Liver (tissue), 9 donors: Measurements from ENCODE around the gene GABRD. TPM values are rescaled to one million over a fixed set of nuclear protein-coding genes. Genes with fewer than 3 reads are reported as not detected.

Experiments
- DNase-seq: peaks from one replicate; pipeline ENCODE4 v3.0.0-alpha.2; 2017; ENCODE audit warnings: low spot score
- H3K27ac ChIP-seq, 2 donors: one replicate each; pipeline ENCODE4 v1.7.0; 2013; ENCODE audit warnings: inconsistent platforms in 2 of 2, low read length in 2 of 2, control low read depth in 1 of 2, low read depth in 1 of 2, mild to moderate bottlenecking in 1 of 2
- H3K27me3 ChIP-seq, 4 donors: one replicate each; pipeline versions ENCODE4 v1.6.1 to v1.7.0; 2013; ENCODE audit warnings: low read length in 3 of 4, inconsistent platforms in 1 of 4, mild to moderate bottlenecking in 1 of 4, moderate library complexity in 1 of 4; ENCODE audit not compliant: control insufficient read depth in 4 of 4, insufficient read depth in 4 of 4
- H3K36me3 ChIP-seq, 4 donors: one replicate each; pipeline versions ENCODE4 v1.6.1 to v1.7.0; 2013; ENCODE audit warnings: low read length in 3 of 4, mild to moderate bottlenecking in 3 of 4, low read depth in 1 of 4, moderate library complexity in 1 of 4; ENCODE audit not compliant: control insufficient read depth in 4 of 4, insufficient read depth in 3 of 4
- H3K4me1 ChIP-seq, 4 donors: one replicate each; pipeline versions ENCODE4 v1.6.1 to v1.7.0; 2013; ENCODE audit warnings: low read length in 3 of 4, mild to moderate bottlenecking in 3 of 4, moderate library complexity in 1 of 4; ENCODE audit not compliant: control insufficient read depth in 4 of 4, insufficient read depth in 4 of 4
- H3K4me3 ChIP-seq, 3 donors: one replicate each; pipeline versions ENCODE4 v1.6.1 to v1.7.0; 2013; ENCODE audit warnings: low read length in 3 of 3, control low read depth in 1 of 3, low read depth in 1 of 3, mild to moderate bottlenecking in 1 of 3
- H3K9ac ChIP-seq, 2 donors: one replicate each; pipeline ENCODE4 v1.7.0; 2013; ENCODE audit warnings: low read length in 2 of 2, mild to moderate bottlenecking in 2 of 2, moderate library complexity in 2 of 2, control low read depth in 1 of 2, low read depth in 1 of 2
- H3K9me3 ChIP-seq, 4 donors: one replicate each; pipeline versions ENCODE4 v1.6.1 to v1.7.0; 2013; ENCODE audit warnings: low read length in 3 of 4; ENCODE audit not compliant: control insufficient read depth in 4 of 4
- ATF3 ChIP-seq: IDR thresholded peaks from 2 replicates; pipeline ENCODE4 v1.6.1; 2016; ENCODE audit warnings: antibody characterized with exemption
- CTCF ChIP-seq: fragments of 150-350 bp; IDR thresholded peaks from 2 replicates; pipeline ENCODE4 v1.5.1; 2017; ENCODE audit warnings: improper control_type of control experiment, low read depth, low read length; ENCODE audit not compliant: missing input control
- FOXA1 ChIP-seq: IDR thresholded peaks from 2 replicates; pipeline ENCODE4 v1.6.1; 2016; ENCODE audit warnings: antibody characterized with exemption
- FOXA2 ChIP-seq: IDR thresholded peaks from 2 replicates; pipeline ENCODE4 v1.6.1; 2016; ENCODE audit warnings: antibody characterized with exemption
- GABPA ChIP-seq, 2 donors: IDR thresholded peaks in 1 of 2; conservative IDR thresholded peaks in 1 of 2; 2 replicates each; pipeline ENCODE4 v1.6.1; 2016; ENCODE audit warnings: antibody characterized with exemption in 2 of 2, mild to moderate bottlenecking in 1 of 2, moderate library complexity in 1 of 2
- HNF4A ChIP-seq, 2 donors: conservative IDR thresholded peaks; 2 replicates each; pipeline ENCODE4 v1.6.1; 2016; ENCODE audit warnings: antibody characterized with exemption in 2 of 2, mild to moderate bottlenecking in 2 of 2
- HNF4G ChIP-seq: IDR thresholded peaks from 2 replicates; pipeline ENCODE4 v1.6.1; 2016; ENCODE audit warnings: antibody characterized with exemption
- NR2F2 ChIP-seq: IDR thresholded peaks from 2 replicates; pipeline ENCODE4 v1.6.1; 2016; ENCODE audit warnings: antibody characterized with exemption
- RAD21 ChIP-seq, 2 donors: IDR thresholded peaks; 2 replicates each; pipeline ENCODE4 v1.6.1; 2016; ENCODE audit warnings: antibody characterized with exemption in 2 of 2, mild to moderate bottlenecking in 2 of 2
- REST ChIP-seq: IDR thresholded peaks from 2 replicates; pipeline ENCODE4 v1.6.1; 2016; ENCODE audit warnings: antibody characterized with exemption, mild to moderate bottlenecking
- SP1 ChIP-seq: IDR thresholded peaks from 2 replicates; pipeline ENCODE4 v1.6.1; 2018; ENCODE audit warnings: antibody characterized with exemption, mild to moderate bottlenecking
- TAF1 ChIP-seq: conservative IDR thresholded peaks from 2 replicates; pipeline ENCODE4 v1.6.1; 2016; ENCODE audit warnings: antibody characterized with exemption, mild to moderate bottlenecking
- YY1 ChIP-seq: IDR thresholded peaks from 2 replicates; pipeline ENCODE4 v1.6.1; 2016; ENCODE audit warnings: antibody characterized with exemption, mild to moderate bottlenecking
- whole genome bisulfite sequencing: extraction: QIAGEN DNeasy Blood & Tissue Kit; methylation state at CpG from one replicate; pipeline ENCODE4 v1.1.7; 2013; 5-methylcytosine and 5-hydroxymethylcytosine counted together
- polyA plus RNA-seq, 2 donors: library from polyadenylated mRNA; stranded (reverse) in 1 of 2; unstranded in 1 of 2; fragments of 200-250 nt in 1 of 2; fragments of >200 nt in 1 of 2; fragmentation: Nextera tagmentation in 1 of 2; extraction: Ambion mirVana in 1 of 2; gene quantifications; one replicate each; pipeline versions ENCODE4 v1.2.1 to v1.2.3, GENCODE V29; 2013 to 2015
- total RNA-seq, 2 donors: library from RNA; depleted of rRNA; stranded (reverse); fragments of >200 nt; gene quantifications; one replicate each; pipeline ENCODE4 v1.2.3, GENCODE V29; 2014
- donor health status: healthy.
- donor health status: healthy.
- donor health status: healthy.
- donor health status: healthy.
- donor health status: healthy.

Gene GABRD
- total and polyA plus RNA-seq, 4 donors = 0.29 TPM; not detected in 3

GRCh38 chr1:1973716-1974642 is 45.2 kb upstream of the GABRD start:
- Histone ChIP-seq H3K9me3 (no peaks in the 10 kb centered on the region), H3K4me3 (no peak overlapping the region), H3K36me3 (no peaks in the 10 kb centered on the region), H3K4me1 (no peaks in the 10 kb centered on the region), H3K27ac (no peak overlapping the region), H3K27me3 (no peaks in the 10 kb centered on the region), H3K9ac (no peak overlapping the region)
- WGBS = 91% methylated on average over 34 of the region's 34 CpGs
- TF ChIP-seq HNF4G (no peak), FOXA2 (no peak), TAF1 (no peak), CTCF (no peak), FOXA1 (no peak), RAD21 (IDR thresholded peaks at IDR 0.05) (no peak)
- DNase-seq = no peak

GRCh38 chr1:1974834-1975233 is 44.3 kb upstream of the GABRD start:
- TF ChIP-seq NR2F2 (no peak), ATF3 (no peak), HNF4G (no peak)
- Histone ChIP-seq H3K27me3 (no peaks in the 10 kb centered on the region), H3K36me3 (no peaks in the 10 kb centered on the region), H3K27ac (no peak overlapping the region), H3K9ac (no peak overlapping the region), H3K9me3 (no peaks in the 10 kb centered on the region), H3K4me1 (no peaks in the 10 kb centered on the region), H3K4me3 (no peak overlapping the region)
- WGBS = 77% methylated on average over 22 of the region's 22 CpGs
- DNase-seq = no peak

- Histone ChIP-seq H3K27me3 (no peaks in the 10 kb centered on the region), H3K9ac (no peak overlapping the region), H3K4me3 (no peak overlapping the region), H3K27ac (no peak overlapping the region), H3K9me3 (no peaks in the 10 kb centered on the region), H3K4me1 (no peaks in the 10 kb centered on the region), H3K36me3 (no peaks in the 10 kb centered on the region)
- DNase-seq = no peak
- TF ChIP-seq NR2F2 (no peak), FOXA2 (no peak), RAD21 (IDR thresholded peaks at IDR 0.05) (no peak)
- 85% methylated on average over 14 of the region's 14 CpGs for WGBS
Measured at GRCh38 chr1:1975535-1975934, 43.6 kb upstream of the GABRD start.

- TF ChIP-seq SP1 = no peak
- no peak for TF ChIP-seq FOXA1
- TF ChIP-seq CTCF = no peak
- TF ChIP-seq GABPA (IDR thresholded peaks at IDR 0.05 in 1 of 2, conservative IDR thresholded peaks at IDR 0.05 in 1 of 2) = no peak
- no peak for TF ChIP-seq REST
- TF ChIP-seq YY1 = no peak
- no peak for TF ChIP-seq HNF4A (conservative IDR thresholded peaks at IDR 0.05)
- Histone ChIP-seq H3K9ac (no peak overlapping the region), H3K4me3 (no peak overlapping the region), H3K4me1 (no peaks in the 10 kb centered on the region), H3K27me3 (no peaks in the 10 kb centered on the region), H3K9me3 (no peaks in the 10 kb centered on the region), H3K27ac (no peak overlapping the region), H3K36me3 (no peaks in the 10 kb centered on the region)
- 88% methylated on average over 19 of the region's 19 CpGs for WGBS
- no peak for DNase-seq
Measured at GRCh38 chr1:1976031-1976430, 43.1 kb upstream of the GABRD start.
